Prostate gland (tissue), 2 donors: ENCODE data around the gene PDE11A. TPM values are rescaled to one million over a fixed set of nuclear protein-coding genes. Genes with fewer than 3 reads are reported as not detected.

Source experiments
- DNase-seq: peaks from one replicate; pipeline ENCODE4 v3.0.0-alpha.2; 2019; ENCODE audit warnings: low spot score
- H3K27ac ChIP-seq, 2 donors: fragments of 200-600 bp; sonication (generic); 2 replicates each; pipeline ENCODE4 v1.5.1; 2017 to 2019
- H3K27me3 ChIP-seq: fragments of 200-600 bp; sonication (generic); replicated peaks from 2 replicates; pipeline ENCODE4 v1.5.1; 2019; ENCODE audit not compliant: insufficient read depth
- H3K36me3 ChIP-seq, 2 donors: fragments of 200-600 bp; sonication (generic); 1 replicate in 1 of 2; 2 replicates in 1 of 2; pipeline versions ENCODE4 v1.5.1 to v1.8.1; 2017 to 2019
- H3K4me1 ChIP-seq: fragments of 200-600 bp; sonication (generic); replicated peaks from 2 replicates; pipeline ENCODE4 v1.5.1; 2019
- H3K4me3 ChIP-seq, 2 donors: fragments of 200-600 bp; sonication (generic); 2 replicates each; pipeline ENCODE4 v1.5.1; 2017 to 2019
- H3K9me3 ChIP-seq: fragments of 200-600 bp; sonication (generic); 2 replicates; pipeline ENCODE4 v1.5.1; 2017
- CTCF ChIP-seq, 4 experiments: fragments of 200-600 bp in 2 of 4; fragments of 450-650 bp in 2 of 4; sonication (generic) in 2 of 4; IDR thresholded peaks; 1 replicate in 3 of 4; 2 replicates in 1 of 4; pipeline ENCODE4 v1.5.1; 2016 to 2019; ENCODE audit warnings: antibody characterized with exemption in 4 of 4, mild to moderate bottlenecking in 2 of 4, moderate library complexity in 2 of 4
- POLR2A ChIP-seq: fragments of 450-650 bp; IDR thresholded peaks from one replicate; pipeline ENCODE4 v1.6.1; 2016; ENCODE audit warnings: antibody characterized with exemption, mild to moderate bottlenecking
- POLR2AphosphoS5 ChIP-seq: sonication (generic); formaldehyde crosslinking; IDR thresholded peaks from one replicate; pipeline ENCODE4 v1.6.1; 2017; ENCODE audit warnings: antibody characterized with exemption
- WGBS: methylation state at CpG from one replicate; pipeline ENCODE4 v1.1.5; 2018; 5-methylcytosine and 5-hydroxymethylcytosine counted together
- intact Hi-C: fragments of 100-400 bp; cut with DNase I; formaldehyde crosslinking; loops from one replicate; pipeline ENCODE4 v1.14.2; 2022
- total RNA-seq, 2 donors: library from RNA; depleted of rRNA; stranded (reverse); fragments of >200 nt; gene quantifications; one replicate each; pipeline ENCODE4 v1.1.0, GENCODE V29; 2016

The PDE11A gene
- total RNA-seq, 2 donors from 2014 or later, result 14.9 to 26.6 TPM

- no peak for TF ChIP-seq CTCF (IDR thresholded peaks at IDR 0.05)
- TF ChIP-seq POLR2AphosphoS5, result no peak
- TF ChIP-seq POLR2A, result no peak
- no peak for DNase-seq
- Histone ChIP-seq H3K4me1 (peaks cover 3% of the 10 kb centered on the region), H3K27ac (no peak overlapping the region), H3K27me3 (no peaks in the 10 kb centered on the region), H3K4me3 (no peak overlapping the region), H3K36me3 (no peaks in the 10 kb centered on the region), H3K9me3 (no peaks in the 10 kb centered on the region)
- 73% methylated on average over 3 of the region's 3 CpGs for WGBS
- intact Hi-C loops, result no loop called here
Observed at GRCh38 chr2:177731384-177731783, 341.2 kb downstream of the PDE11A start.

GRCh38 chr2:177730792-177731191 lies 341.8 kb downstream of the PDE11A start:
- 84% methylated on average over 2 of the region's 2 CpGs for WGBS
- H3K27me3 ChIP-seq, result no peaks in the 10 kb centered on the region
- no peaks in the 10 kb centered on the region for H3K36me3 ChIP-seq
- no peak overlapping the region for H3K4me3 ChIP-seq
- peaks cover 3% of the 10 kb centered on the region for H3K4me1 ChIP-seq
- no peak overlapping the region for H3K27ac ChIP-seq
- DNase-seq, result no peak
- no peaks in the 10 kb centered on the region for H3K9me3 ChIP-seq
- TF ChIP-seq CTCF (IDR thresholded peaks at IDR 0.05) (no peak), POLR2A (no peak), POLR2AphosphoS5 (no peak)
- intact Hi-C loops, result no loop called here

GRCh38 chr2:177730363-177730762 lies 342.2 kb downstream of the PDE11A start:
- DNase-seq, result no peak
- Histone ChIP-seq H3K4me3 (no peak overlapping the region), H3K9me3 (no peaks in the 10 kb centered on the region), H3K4me1 (peaks cover 5% of the 10 kb centered on the region), H3K27ac (no peak overlapping the region), H3K36me3 (no peaks in the 10 kb centered on the region), H3K27me3 (no peaks in the 10 kb centered on the region)
- TF ChIP-seq POLR2A, result no peak
- WGBS, result 85% methylated on average over 3 of the region's 3 CpGs
- intact Hi-C loops, result no loop called here

- 78% methylated on average over 2 of the region's 2 CpGs for WGBS
- Histone ChIP-seq H3K9me3 (no peaks in the 10 kb centered on the region), H3K27me3 (no peaks in the 10 kb centered on the region), H3K27ac (no peak overlapping the region), H3K4me3 (no peak overlapping the region), H3K4me1 (peaks cover 12% of the 10 kb centered on the region), H3K36me3 (no peaks in the 10 kb centered on the region)
- TF ChIP-seq POLR2AphosphoS5 (no peak), POLR2A (no peak), CTCF (IDR thresholded peaks at IDR 0.05) (no peak)
- DNase-seq, result no peak
- intact Hi-C loops, result loop anchor here (10.0 kb wide), 2 partner anchors 244 to 564 kb away; no protein-coding TSS in a partner anchor
Observed at GRCh38 chr2:177728920-177729319, 343.7 kb downstream of the PDE11A start.

GRCh38 chr2:177728399-177728765 lies 344.2 kb downstream of the PDE11A start:
- H3K9me3 ChIP-seq, result no peaks in the 10 kb centered on the region
- H3K4me1 ChIP-seq, result peaks cover 13% of the 10 kb centered on the region
- no peak for DNase-seq
- TF ChIP-seq CTCF (IDR thresholded peaks at IDR 0.05) (no peak), POLR2AphosphoS5 (no peak), POLR2A (no peak)
- H3K27me3 ChIP-seq, result no peaks in the 10 kb centered on the region
- intact Hi-C loops, result loop anchor here (10.0 kb wide), 2 partner anchors 244 to 564 kb away; no protein-coding TSS in a partner anchor
- no peak overlapping the region for H3K4me3 ChIP-seq
- WGBS, result 61% methylated on average over 4 of the region's 4 CpGs
- no peaks in the 10 kb centered on the region for H3K36me3 ChIP-seq
- no peak overlapping the region for H3K27ac ChIP-seq
